NCI-H2171 treated with DMSO at 0.1 percent for 48 hours (cell line): Measurements from ENCODE around the gene TRIM25.

Experiments used
- DNase-seq: peaks from one replicate; lab custom pipeline; 2025; lab: John Stamatoyannopoulos, UW

TRIM25 gene

GRCh38 chr17:56894859-56895455 lies 18.9 kb downstream of the TRIM25 start:
- DNase-seq, result no peak

GRCh38 chr17:56893503-56893902 lies 20.3 kb downstream of the TRIM25 start:
- DNase-seq, result no peak

DNA sequence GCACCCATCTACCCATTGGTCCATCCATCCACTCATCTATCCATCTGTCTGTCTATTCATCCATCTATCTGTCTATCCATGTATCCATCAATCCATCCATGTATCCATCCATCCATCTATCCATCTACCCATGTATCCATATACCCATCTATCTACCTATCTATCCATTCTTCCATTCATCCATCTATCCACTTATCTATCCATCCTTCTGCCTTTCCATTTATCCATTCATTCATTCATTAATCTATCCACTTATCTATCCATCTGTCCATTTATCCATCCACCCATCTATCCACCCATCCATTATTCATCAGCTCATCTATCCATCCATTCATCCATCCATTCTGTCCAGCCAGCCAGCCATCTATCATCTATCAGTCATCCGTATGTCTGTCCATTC lies 21.5 kb downstream of the TRIM25 start:
- no peak for DNase-seq

- DNase-seq, result no peak
These were observed 22.1 kb downstream of the TRIM25 start for GRCh38 chr17:56891751-56892150.

- DNase-seq, result no peak
These were observed 22.8 kb downstream of the TRIM25 start for GRCh38 chr17:56890906-56891674.

DNA sequence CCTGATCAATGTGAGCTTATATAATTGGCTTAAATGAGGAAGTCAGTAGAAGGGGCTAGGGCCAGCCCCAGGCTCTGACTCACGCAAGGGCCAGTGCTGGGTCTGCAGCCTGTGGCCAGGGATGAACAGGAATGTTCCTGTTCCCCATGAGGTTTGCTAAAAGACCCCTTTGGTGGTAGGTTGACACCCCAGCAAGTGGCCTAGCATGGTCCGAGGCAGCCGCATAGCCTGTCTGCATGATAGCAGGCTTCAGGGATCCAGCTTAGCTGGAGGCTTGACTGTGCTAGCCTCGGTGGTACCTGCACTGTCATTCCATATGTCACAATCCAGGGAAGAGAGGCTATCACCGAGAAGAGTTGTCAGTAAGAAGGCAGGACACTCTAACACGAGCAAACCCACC lies 23.5 kb downstream of the TRIM25 start:
- DNase-seq, result no peak

GRCh38 chr17:56887552-56888467 lies 26.0 kb downstream of the TRIM25 start:
- DNase-seq, result no peak

DNA sequence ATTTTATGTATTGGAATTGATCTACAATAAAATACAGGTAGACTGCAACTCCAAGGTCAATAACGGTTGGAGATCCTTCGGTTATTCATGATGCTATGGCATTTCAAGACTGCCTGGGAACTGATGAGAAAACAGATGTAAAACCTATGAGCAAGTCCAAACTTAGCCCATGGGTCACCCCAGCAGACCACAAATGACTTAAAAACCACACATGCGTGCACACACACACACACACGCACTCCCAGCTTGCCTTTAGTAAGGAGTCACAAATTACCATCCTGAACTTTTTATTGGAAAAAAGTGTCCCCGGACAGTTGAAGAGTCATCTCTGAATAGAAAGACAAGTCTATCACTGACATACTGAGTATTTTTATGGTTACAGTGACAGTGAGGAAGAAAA lies 26.7 kb downstream of the TRIM25 start:
- DNase-seq, result no peak

- no peak for DNase-seq
These were observed 27.5 kb downstream of the TRIM25 start for GRCh38 chr17:56886288-56886731.

DNA sequence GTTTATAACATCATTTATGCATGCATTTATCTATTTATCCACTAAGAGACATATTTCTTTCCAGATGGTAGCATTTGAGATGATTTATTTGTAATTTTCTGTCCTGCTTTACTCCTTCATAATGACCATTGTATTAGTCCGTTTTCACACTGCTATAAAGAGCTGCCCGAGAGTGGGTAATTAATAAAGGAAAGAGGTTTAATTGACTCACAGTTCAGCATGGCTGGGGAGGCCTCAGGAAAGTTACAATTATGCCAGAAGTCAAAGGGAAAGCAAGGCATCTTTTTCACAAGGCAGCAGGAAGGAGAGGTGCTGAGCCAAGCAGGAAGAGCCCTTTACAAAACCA lies 28.6 kb downstream of the TRIM25 start:
- DNase-seq, result no peak

- DNase-seq, result no peak
These were observed 29.2 kb downstream of the TRIM25 start for GRCh38 chr17:56884483-56885311.

- DNase-seq, result no peak
These were observed 30.2 kb downstream of the TRIM25 start for GRCh38 chr17:56883616-56884015.

DNA sequence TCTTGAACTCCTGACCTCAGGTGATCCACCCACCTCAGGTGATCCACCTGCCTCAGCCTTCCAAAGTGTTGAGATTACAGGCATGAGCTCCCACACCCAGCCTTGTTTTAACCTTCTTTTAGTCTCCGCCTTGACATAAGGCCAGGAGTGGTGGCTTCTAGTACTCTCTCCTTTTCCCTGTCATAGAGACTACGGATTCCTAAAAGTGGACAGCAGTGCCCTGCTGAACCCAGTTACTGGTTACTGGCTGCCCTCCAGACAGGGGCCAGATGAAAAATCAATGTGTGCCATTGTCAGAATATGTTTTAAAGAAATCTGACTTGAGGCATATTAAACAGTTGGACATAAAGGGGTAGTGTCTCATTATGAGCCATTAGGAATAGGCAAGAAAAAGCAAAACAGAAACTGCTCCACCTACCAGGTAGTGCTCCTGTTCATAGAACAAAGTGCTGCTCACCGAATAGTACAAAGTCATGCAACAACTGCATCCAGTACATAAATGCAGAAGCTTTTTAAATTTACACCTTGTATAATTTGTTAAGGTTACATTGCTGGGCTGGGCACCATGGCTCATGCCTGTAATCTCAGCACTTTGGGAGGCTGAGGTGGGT lies 32.1 kb downstream of the TRIM25 start:
- no peak for DNase-seq

DNA sequence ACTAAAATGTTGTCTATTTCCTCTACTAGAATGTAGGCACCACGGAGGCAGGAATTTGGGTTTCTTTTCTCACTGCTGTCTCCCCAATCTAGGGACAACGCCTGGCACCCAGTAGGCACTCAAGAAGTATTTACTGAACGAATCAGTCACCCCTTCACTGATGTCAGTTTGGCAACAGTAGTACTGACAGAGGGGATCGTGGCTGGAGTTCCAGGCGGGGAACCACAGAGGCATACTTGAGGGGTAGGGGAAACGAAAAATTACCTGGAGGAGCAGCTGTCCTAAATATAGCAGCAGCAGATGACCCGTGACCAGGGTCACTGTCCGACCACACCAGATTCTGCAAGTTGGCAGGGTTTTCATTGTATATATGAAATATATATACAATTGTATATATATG lies 33.3 kb downstream of the TRIM25 start:
- no peak for DNase-seq

DNA sequence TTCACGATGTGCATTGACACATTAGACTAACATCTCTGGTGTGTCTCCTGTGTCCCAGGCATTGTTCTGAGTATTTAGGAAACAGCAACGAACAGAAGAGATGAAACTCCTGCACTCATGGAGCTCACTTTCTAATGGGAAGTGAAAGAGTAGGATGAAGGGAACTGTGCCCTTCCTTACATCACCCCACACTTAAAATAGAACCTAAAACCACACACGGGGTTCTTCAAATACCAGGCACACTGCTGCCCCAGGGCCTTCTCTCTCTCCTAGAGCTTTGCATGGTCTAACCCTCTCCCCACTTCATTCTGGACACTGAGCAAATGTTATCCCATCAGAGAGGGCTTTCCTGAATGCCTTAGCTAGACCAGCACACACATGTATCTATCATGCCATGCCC lies 33.7 kb downstream of the TRIM25 start:
- no peak for DNase-seq

GRCh38 chr17:56879280-56879679 lies 34.6 kb downstream of the TRIM25 start:
- no peak for DNase-seq

DNA sequence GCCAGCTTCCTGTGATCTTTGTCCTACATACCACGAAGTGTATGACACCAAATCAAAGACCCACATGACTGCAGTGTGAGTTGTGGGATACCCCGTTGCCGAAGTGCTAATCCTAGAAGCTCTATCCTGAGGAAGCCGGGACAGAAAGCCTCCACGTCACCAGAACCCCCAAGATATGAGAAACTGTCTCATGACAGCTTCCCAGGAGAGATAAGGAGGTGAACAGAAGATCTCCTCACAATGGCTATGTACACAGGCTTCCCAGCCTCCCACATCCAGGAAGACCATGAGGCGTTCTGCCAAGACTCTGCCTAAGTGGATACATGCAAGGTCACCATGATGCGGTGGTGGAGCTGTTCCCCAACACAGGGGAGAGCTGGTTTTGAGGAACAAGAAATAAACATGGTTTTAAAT lies 37.1 kb downstream of the TRIM25 start:
- DNase-seq, result no peak

GRCh38 chr17:56870081-56870651 lies 43.7 kb downstream of the TRIM25 start:
- DNase-seq, result no peak

GRCh38 chr17:56868716-56869115 lies 45.1 kb downstream of the TRIM25 start:
- DNase-seq, result no peak

GRCh38 chr17:56867948-56868376 lies 45.9 kb downstream of the TRIM25 start:
- DNase-seq, result peak; percentile 2

- DNase-seq, result no peak
These were observed 47.4 kb downstream of the TRIM25 start for GRCh38 chr17:56866496-56866895.
